Pons (tissue), 1 donor: ENCODE measurements around the gene SESTD1.
"Not testable (repeated sequence)": the region's sequence is repeated elsewhere in the genome, so short reads cannot be mapped to it uniquely, and the experiment has no call there.

ENCODE experiments used
- DNase-seq: peaks from one replicate; pipeline ENCODE4 v3.0.0-alpha.2; 2016; ENCODE audit warnings: low spot score

SESTD1 gene

GRCh38 chr2:179106676-179107428, 157.8 kb downstream of the SESTD1 start:
- DNase-seq: peak; percentile 91

- DNase-seq: no peak
These were observed 158.3 kb downstream of the SESTD1 start for GRCh38 chr2:179106342-179106675.

DNA sequence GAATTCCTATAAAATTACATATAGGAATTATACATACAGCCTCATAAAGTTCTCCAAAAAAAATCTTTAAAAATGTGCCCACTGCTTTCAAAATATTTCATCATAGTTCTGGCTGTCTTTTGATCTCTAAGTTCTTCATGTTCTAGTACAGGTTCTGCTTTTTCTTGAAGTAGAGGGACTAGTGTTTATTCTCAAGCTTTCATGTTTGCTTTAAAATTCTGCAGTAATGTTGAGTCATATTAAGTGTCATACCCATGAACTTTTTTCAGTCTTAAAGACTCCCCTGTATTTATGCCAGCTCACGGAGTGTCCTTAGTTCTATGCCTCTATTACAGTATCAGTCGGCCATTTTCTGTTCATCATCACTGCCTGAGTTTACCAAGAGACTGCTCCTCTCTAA, 159.9 kb downstream of the SESTD1 start:
- no peak for DNase-seq

DNA sequence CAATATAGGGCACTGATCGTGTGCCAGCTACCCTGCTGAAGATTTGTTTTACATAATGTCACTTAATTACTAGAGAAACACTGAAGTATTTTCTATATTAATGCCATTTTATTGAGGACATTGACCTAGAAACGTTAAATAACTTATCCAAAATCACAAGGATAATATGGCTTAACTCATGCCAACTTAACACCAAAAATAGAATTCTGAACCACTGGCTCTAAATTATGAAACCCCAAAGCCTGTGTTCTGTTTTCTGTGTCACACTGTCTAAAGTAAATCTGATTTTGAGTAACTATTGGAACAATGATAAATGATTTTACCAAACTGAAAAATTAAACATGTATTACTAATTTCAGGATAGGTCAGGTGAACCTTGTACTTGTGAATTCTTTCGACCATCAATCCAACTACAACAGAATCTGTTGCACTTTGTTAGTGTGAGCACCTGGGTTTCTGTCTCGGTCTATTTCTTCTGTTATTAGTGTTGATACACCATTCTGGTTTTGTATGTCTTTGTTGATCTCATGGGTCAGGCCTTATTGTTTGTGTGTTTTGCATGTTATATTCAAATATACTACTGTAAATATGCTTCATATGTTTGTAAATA, 166.4 kb downstream of the SESTD1 start:
- no peak for DNase-seq

- DNase-seq: no peak
These were observed 167.5 kb downstream of the SESTD1 start for GRCh38 chr2:179097131-179097530.

GRCh38 chr2:179096090-179096489, 168.5 kb downstream of the SESTD1 start:
- no peak for DNase-seq

GRCh38 chr2:179092912-179093311, 171.7 kb downstream of the SESTD1 start:
- DNase-seq: not testable (repeated sequence)

DNA sequence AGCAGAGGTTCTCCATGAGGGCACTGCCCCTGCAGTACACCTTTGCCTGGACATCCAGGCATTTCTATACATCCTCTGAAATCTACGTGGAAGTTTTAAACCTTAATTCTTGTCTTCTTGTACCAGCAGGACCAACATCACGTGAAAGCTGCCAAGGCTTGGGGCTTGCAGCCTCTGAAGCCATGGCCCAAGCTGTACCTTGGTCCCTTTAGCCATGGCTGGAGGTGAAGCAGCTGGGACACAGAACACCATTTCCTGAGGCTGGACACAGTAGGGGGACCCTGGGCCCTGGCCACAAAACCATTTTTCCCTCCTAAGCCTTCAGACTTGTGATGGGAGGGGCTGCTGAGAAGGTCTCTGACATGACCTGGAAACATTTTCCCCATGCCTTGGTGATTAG, 181.9 kb downstream of the SESTD1 start:
- no peak for DNase-seq

DNA sequence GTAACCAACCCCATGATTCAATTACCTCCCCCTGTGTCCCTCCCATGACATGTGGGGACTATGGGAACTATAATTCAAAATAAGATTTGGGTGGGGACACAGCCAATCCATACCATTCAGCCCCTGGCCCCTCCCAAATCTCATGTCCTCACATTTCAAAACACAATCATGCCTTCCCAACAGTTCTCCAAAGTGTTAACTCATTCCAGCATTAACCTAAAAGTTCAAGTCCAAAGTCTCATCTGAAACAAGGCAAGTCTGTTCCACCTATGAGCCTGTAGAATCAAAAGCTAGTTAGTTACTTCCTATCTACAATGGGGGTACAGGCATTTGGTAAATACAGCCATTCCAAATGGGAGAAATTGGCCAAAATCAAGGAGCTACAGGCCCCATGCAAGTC, 182.7 kb downstream of the SESTD1 start:
- no peak for DNase-seq

DNA sequence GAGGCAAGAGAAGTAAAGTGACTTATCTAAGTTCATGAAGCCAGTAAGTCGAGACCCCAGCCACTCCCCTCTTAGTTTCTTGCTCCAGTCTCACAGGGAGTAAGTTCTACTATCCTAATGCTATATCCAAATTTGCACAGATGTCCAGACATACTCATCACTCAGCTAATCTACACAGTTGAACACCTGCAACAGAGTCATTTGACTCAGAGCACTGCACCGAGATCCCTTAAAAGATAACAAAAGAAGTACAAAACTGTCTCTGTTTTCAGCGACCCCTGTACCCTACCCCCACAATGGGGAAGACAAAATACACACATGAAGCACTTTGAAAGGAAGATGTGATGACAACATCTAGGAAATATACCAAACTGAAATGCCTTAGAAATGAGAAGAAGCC, 192.1 kb downstream of the SESTD1 start:
- DNase-seq: no peak

DNA sequence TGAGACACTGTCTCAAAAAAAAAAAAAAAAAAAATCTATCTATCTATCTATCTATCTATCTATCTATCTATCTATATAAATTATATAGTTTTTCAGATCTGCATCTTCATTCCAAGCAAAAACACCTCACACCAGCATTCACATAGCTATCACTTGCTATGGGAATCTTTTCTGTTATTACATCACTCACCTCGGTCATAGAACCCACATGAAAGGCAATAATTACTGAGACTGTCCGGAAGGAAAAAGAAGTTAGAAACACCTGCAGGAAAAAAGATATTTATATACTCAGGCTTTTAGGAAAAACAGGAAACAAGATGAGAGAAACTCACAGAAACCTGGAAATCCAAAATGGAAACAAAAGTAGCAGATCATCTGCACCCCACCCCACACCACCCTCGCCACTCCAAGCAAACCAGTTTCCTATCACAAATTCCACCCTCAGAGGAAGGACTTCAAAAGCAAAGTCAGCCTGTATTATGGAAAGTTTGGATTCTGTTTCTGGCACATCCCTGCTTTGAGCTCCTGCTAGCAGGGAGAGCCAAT, 192.7 kb downstream of the SESTD1 start:
- DNase-seq: no peak

DNA sequence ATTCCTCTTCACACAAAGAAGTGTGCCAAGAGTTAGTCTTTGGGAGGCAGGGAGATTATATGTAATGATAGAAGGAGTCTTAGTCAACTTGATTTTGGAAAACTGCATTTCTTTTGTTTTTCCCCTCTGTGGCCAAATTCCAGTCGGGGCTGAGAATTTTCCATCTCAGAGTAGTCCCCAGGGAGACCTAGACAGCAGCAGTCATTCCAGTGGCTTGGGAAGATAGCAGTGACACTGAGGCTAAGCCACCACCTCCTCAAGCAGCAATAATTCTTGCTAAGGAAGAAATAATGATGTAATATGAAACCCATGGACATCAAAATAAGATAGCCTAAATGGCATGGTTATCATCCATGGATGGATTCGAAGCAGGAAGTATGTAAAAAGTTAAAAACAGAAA, 193.7 kb downstream of the SESTD1 start:
- DNase-seq: no peak

DNA sequence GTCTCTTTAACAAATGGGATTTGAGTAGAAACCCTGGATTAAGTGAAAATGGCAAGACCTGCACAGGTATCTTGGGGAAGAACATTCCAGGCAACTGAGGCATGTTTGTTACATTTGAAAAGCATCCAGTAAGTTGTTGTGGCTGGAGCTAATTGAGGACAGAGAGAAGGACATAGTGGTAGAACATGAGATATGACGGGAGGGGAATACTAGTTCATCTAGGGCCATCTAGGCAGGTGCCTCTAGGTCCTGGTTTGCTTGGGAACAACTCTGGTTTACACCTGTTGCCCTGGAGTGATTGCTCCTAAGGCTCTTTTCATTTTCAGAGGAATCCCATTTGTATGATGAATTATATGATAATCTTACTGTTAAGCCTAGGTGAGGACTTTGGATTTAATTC, 194.9 kb downstream of the SESTD1 start:
- no peak for DNase-seq

DNA sequence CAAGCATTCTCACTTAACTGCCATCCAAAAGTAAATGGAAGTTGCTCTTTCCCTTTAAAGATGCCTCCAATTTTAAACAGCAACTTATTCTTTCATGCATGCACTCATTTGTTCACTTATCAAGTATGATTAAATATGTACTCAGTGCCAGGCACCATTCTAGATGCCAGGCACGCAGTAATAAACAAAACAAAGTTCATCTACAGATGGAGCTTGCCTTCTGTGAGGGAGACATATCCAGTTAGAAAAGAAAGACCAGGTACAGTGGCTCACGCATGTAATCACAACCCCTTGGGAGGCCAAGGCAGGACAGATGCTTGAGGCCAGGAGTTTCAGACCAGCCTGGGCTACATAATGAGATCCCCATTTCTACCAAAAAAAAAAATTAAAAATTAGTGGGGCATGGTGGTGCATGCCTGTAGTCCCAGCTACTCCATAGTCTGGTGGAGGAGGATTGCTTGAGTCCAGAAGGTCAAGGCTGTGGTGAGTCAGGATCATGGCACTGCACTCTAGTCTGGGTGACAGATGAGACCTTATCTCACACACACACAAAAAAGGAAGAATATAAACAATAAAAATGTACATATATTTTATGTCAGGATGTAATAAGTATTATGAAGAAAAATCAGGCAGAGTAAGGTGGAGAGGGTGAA, 195.5 kb downstream of the SESTD1 start:
- DNase-seq: no peak

DNA sequence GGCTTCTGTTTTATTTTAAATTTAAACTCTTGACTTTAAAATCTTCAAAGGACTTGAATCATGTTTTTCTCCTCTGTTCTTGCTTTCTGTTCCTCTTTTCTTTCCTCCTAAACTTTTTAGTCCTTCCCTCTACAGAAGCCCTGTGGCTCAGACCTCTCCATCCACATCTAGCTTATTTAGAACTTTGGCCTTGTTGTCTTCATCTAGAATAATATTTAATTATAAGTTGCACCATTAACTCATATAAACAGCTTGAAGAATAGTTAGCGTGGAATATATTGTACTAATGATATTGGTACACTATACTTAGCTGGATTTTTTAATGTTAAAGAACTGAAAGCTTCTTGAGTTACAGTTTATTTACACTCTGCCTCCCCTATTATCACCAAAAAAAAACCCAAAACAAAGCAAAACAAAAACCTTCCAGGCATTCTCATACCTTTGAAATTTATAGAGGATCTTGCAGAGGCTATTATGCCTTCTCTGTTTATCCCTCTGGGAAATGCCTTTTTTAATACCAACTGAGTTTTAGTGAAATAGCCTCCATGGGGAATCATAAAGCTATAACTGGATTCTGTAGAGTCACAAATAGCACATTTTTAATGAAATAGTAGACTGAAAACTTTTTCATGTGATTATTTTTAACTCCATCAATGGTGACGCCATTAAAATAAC, 205.5 kb downstream of the SESTD1 start:
- no peak for DNase-seq

DNA sequence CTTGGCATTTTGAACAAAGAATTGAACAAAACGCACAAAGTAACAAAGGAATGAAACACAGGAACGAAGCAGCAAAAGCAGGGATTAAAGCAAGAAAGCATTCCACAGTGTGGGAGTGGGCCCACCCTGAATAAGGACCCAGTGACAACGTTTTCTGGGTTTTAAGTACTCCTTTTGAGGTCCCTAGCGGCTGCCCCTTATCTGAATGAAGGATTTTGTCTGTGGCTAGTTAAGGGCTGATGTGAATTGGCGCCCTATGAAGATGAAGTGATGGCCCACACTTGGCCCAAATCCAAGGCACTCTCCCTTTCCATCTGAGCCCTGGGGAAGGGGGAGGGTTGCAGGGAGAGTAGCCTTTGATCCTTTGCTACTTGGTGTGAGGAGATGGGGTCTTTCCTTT, 206.9 kb downstream of the SESTD1 start:
- no peak for DNase-seq

DNA sequence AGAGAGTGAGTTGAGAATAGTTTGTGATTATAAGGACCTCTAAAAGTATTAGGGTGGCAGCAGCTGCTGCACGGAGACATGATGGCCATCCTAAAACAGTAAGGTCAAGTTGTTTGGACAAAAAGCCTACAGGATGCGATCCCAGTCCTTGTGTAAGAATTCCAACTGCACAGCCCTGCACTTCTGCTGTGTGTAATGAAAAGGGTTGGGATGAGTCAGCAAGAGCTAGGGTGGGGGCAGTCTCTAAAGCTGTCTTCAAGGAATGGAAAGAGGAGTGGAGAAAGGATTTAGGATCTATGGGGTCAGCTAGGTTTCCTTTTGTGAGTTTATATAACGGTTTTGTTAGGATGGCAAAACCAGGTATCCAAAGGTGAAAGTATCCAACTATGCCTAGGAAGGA, 211.1 kb downstream of the SESTD1 start:
- DNase-seq: not testable (repeated sequence)
